Testis (tissue), 3 donors: Measurements from ENCODE around the gene SRRM2. TPM values are rescaled to one million over a fixed set of nuclear protein-coding genes. Genes with fewer than 3 reads are reported as not detected.

ENCODE experiments used
- DNase-seq: peaks from one replicate; pipeline ENCODE4 v3.0.0-alpha.2; 2019
- H3K27ac ChIP-seq, 2 donors: fragments of 200-600 bp; sonication (generic); one replicate each; pipeline ENCODE4 v1.5.1; 2019
- H3K27me3 ChIP-seq: fragments of 200-600 bp; sonication (generic); one replicate; pipeline ENCODE4 v1.5.1; 2019
- H3K36me3 ChIP-seq: fragments of 200-600 bp; sonication (generic); one replicate; pipeline ENCODE4 v1.5.1; 2017; ENCODE audit warnings: low read depth; ENCODE audit errors: missing control alignments
- H3K4me1 ChIP-seq: fragments of 200-600 bp; sonication (generic); one replicate; pipeline ENCODE4 v1.5.1; 2019
- H3K4me3 ChIP-seq, 2 donors: fragments of 200-600 bp; sonication (generic); one replicate each; pipeline ENCODE4 v1.5.1; 2017 to 2019
- H3K9me3 ChIP-seq: fragments of 200-600 bp; sonication (generic); one replicate; pipeline ENCODE4 v1.5.1; 2017
- CTCF ChIP-seq, 3 experiments: fragments of 450-650 bp in 2 of 3; fragments of 200-600 bp in 1 of 3; sonication (generic) in 1 of 3; IDR thresholded peaks; one replicate each; pipeline ENCODE4 v1.5.1; 2016 to 2019; ENCODE audit warnings: antibody characterized with exemption in 3 of 3, mild to moderate bottlenecking in 2 of 3, moderate library complexity in 1 of 3
- POLR2A ChIP-seq: fragments of 450-650 bp; IDR thresholded peaks from one replicate; pipeline ENCODE4 v1.6.1; 2017; ENCODE audit warnings: antibody characterized with exemption, mild to moderate bottlenecking, moderate library complexity
- WGBS, 2 donors: methylation state at CpG; one replicate each; pipeline ENCODE4 v1.1.5; 2018; 5-methylcytosine and 5-hydroxymethylcytosine counted together
- intact Hi-C: fragments of 100-400 bp; cut with DNase I; formaldehyde crosslinking; loops from one replicate; pipeline ENCODE4 v1.15.1; 2023; ENCODE audit warnings: low total_unique reads
- polyA plus RNA-seq: library from polyadenylated mRNA; stranded (reverse); fragments of 350-450 nt; fragmentation: Illumina TruSeq; extraction: RNeasy Lipid Tissue Mini Kit (QIAGEN cat#74804); gene quantifications from one replicate; pipeline ENCODE4 v1.2.3, GENCODE V29; 2014; ENCODE audit warnings: low read depth, low replicate concordance; ENCODE audit not compliant: insufficient read depth
- total RNA-seq, 2 donors: library from RNA; depleted of rRNA; stranded (reverse); fragments of >200 nt; gene quantifications; one replicate each; pipeline ENCODE4 v1.2.3, GENCODE V29; 2016

The SRRM2 gene
- total and polyA plus RNA-seq, 3 donors from 2014 or later: 446 to 738 (median 526) TPM

- no peaks in the 10 kb centered on the region for H3K9me3 ChIP-seq
- no peaks in the 10 kb centered on the region for H3K36me3 ChIP-seq
- WGBS, 2 donors: 56 to 61% methylated on average over 11 of the region's 11 CpGs
- DNase-seq: no peak
- no peaks in the 10 kb centered on the region for H3K27me3 ChIP-seq
- no peak overlapping the region for H3K4me3 ChIP-seq
- TF ChIP-seq POLR2A (no peak), CTCF (IDR thresholded peaks at IDR 0.05) (no peak)
- peaks cover 4% of the 10 kb centered on the region for H3K4me1 ChIP-seq
- intact Hi-C loops: no loop called here
- no peak overlapping the region for H3K27ac ChIP-seq
These were observed 41.7 kb upstream of the SRRM2 start for GRCh38 chr16:2710711-2711231.

- Histone ChIP-seq H3K9me3 (no peaks in the 10 kb centered on the region), H3K36me3 (no peaks in the 10 kb centered on the region), H3K4me1 (peaks cover 7% of the 10 kb centered on the region), H3K27me3 (no peaks in the 10 kb centered on the region), H3K27ac (no peak overlapping the region), H3K4me3 (no peak overlapping the region)
- TF ChIP-seq CTCF (IDR thresholded peaks at IDR 0.05) (no peak), POLR2A (no peak)
- 67 to 82% methylated on average over 13 to 22 of the region's 22 CpGs for WGBS, 2 donors
- DNase-seq: no peak
- intact Hi-C loops: no loop called here
These were observed 40.9 kb upstream of the SRRM2 start for GRCh38 chr16:2711370-2712062.

- Histone ChIP-seq H3K4me3 (no peak overlapping the region), H3K4me1 (peaks cover 7% of the 10 kb centered on the region), H3K9me3 (no peaks in the 10 kb centered on the region), H3K27ac (no peak overlapping the region), H3K36me3 (no peaks in the 10 kb centered on the region), H3K27me3 (no peaks in the 10 kb centered on the region)
- intact Hi-C loops: no loop called here
- WGBS, 2 donors: 84 to 88% methylated on average over 8 to 12 of the region's 14 CpGs
- TF ChIP-seq CTCF (IDR thresholded peaks at IDR 0.05) (no peak), POLR2A (no peak)
- no peak for DNase-seq
These were observed 40.4 kb upstream of the SRRM2 start for GRCh38 chr16:2712063-2712441.

GRCh38 chr16:2712546-2712945, 39.9 kb upstream of the SRRM2 start:
- TF ChIP-seq POLR2A (no peak), CTCF (IDR thresholded peaks at IDR 0.05) (no peak)
- Histone ChIP-seq H3K27me3 (no peaks in the 10 kb centered on the region), H3K27ac (no peak overlapping the region), H3K4me1 (peaks cover 7% of the 10 kb centered on the region), H3K36me3 (no peaks in the 10 kb centered on the region), H3K4me3 (no peak overlapping the region), H3K9me3 (no peaks in the 10 kb centered on the region)
- intact Hi-C loops: no loop called here
- WGBS, 2 donors: 82 to 90% methylated on average over 10 to 20 of the region's 21 CpGs
- DNase-seq: no peak

- no peak for DNase-seq
- 85 to 87% methylated on average over 14 of the region's 14 CpGs for WGBS, 2 donors
- intact Hi-C loops: no loop called here
These were observed 38.9 kb upstream of the SRRM2 start for GRCh38 chr16:2713523-2713922.

More at GRCh38 chr16:2713523-2713922, 38.9 kb upstream of the SRRM2 start:
- H3K36me3 ChIP-seq: no peaks in the 10 kb centered on the region
- TF ChIP-seq POLR2A: no peak
- TF ChIP-seq CTCF (IDR thresholded peaks at IDR 0.05): no peak
- no peak overlapping the region for H3K27ac ChIP-seq
- H3K4me3 ChIP-seq: no peak overlapping the region
- H3K27me3 ChIP-seq: no peaks in the 10 kb centered on the region
- H3K4me1 ChIP-seq: peaks cover 7% of the 10 kb centered on the region
- no peaks in the 10 kb centered on the region for H3K9me3 ChIP-seq
